Ovary (tissue), 3 donors: ENCODE results near the gene MRPL23.

Experiments
- EP300 ChIP-seq: sonication (generic); formaldehyde crosslinking; IDR thresholded peaks from one replicate; pipeline ENCODE4 v1.6.1; 2017; ENCODE audit warnings: antibody characterized with exemption
- TF ChIP-seq, protein P1 (sequence below), 3 donors: fragments of 450-650 bp in 2 of 3; fragments of 200-600 bp in 1 of 3; IDR thresholded peaks; one replicate each; pipeline versions ENCODE4 v1.5.1 to v1.8.0; 2016 to 2022; ENCODE audit warnings: antibody characterized with exemption in 3 of 3, mild to moderate bottlenecking in 1 of 3
- donor health status: DM: no; HTN: no; CAD: no.

GRCh38 chr11:1988667-1989317 lies 41.7 kb downstream of the MRPL23 start:
- TF ChIP-seq, protein P1, sequence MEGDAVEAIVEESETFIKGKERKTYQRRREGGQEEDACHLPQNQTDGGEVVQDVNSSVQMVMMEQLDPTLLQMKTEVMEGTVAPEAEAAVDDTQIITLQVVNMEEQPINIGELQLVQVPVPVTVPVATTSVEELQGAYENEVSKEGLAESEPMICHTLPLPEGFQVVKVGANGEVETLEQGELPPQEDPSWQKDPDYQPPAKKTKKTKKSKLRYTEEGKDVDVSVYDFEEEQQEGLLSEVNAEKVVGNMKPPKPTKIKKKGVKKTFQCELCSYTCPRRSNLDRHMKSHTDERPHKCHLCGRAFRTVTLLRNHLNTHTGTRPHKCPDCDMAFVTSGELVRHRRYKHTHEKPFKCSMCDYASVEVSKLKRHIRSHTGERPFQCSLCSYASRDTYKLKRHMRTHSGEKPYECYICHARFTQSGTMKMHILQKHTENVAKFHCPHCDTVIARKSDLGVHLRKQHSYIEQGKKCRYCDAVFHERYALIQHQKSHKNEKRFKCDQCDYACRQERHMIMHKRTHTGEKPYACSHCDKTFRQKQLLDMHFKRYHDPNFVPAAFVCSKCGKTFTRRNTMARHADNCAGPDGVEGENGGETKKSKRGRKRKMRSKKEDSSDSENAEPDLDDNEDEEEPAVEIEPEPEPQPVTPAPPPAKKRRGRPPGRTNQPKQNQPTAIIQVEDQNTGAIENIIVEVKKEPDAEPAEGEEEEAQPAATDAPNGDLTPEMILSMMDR (IDR thresholded peaks at IDR 0.05) = no peak
- TF ChIP-seq EP300 = no peak
